ENCODE results near the gene CTCF. TPM values are rescaled to one million over a fixed set of nuclear protein-coding genes. Genes with fewer than 3 reads are reported as not detected.

CTCF gene
- total RNA-seq, 2 experiments from 2014 or later, result 43.8 to 46.4 TPM

GRCh38 chr16:67542464-67542863 lies 19.9 kb upstream of the CTCF start:
- ATAC-seq (ENCODE audit: poor library complexity) (peak; percentile 83), DNase-seq (peak; percentile 52 to 92 (median 68))
- Histone ChIP-seq H3K27me3 (ENCODE audit: control insufficient read depth in 1 of 2, insufficient read depth in 2 of 2, low read length in 2 of 2) (no peaks in the 10 kb centered on the region), H3K9me3 (ENCODE audit: control insufficient read depth in 1 of 2, insufficient read depth in 1 of 2, low read length in 2 of 2) (no peaks in the 10 kb centered on the region), H3K4me3 (ENCODE audit: low read length) (no peak overlapping the region), H3K4me1 (ENCODE audit: insufficient read depth, low read length) (peaks cover 47% of the 10 kb centered on the region), H3K36me3 (ENCODE audit: insufficient read depth, low read length) (peaks cover 43% of the 10 kb centered on the region), H3K27ac (ENCODE audit: low read depth in 1 of 2, low read length in 2 of 2) (peak overlapping the region in 1 of 2 donors; percentile 25)
- H3K4me1 Mint-ChIP-seq (ENCODE audit: low read depth), result peaks cover 43% of the 10 kb centered on the region
- H3K27me3 Mint-ChIP-seq, result no peaks in the 10 kb centered on the region
- H3K36me3 Mint-ChIP-seq (ENCODE audit: low read depth), result peaks cover 33% of the 10 kb centered on the region
- ChIA-PET CTCF (interaction anchor here (9.6 kb wide), 1 partner anchor 21 kb away, joined by 101 read pairs; no protein-coding TSS in a partner anchor), POLR2A (interaction anchor here (6.9 kb wide), 1 partner anchor 17 kb away, joined by 358 read pairs; the partner anchor contains the start of gene CTCF)
- peak overlapping the region; percentile 70 for H3K4me3 Mint-ChIP-seq
- TF ChIP-seq CTCF (IDR thresholded peaks at IDR 0.05), result no peak
- peak overlapping the region; percentile 79 for H3K27ac Mint-ChIP-seq
- intact Hi-C loops (cut with DNase I, micrococcal nuclease), result no loop called here
- H3K9me3 Mint-ChIP-seq, result no peaks in the 10 kb centered on the region

GRCh38 chr16:67543036-67543435 lies 19.3 kb upstream of the CTCF start:
- TF ChIP-seq CTCF (IDR thresholded peaks at IDR 0.05), result no peak
- H3K4me3 Mint-ChIP-seq, result peak overlapping the region; percentile 70
- CTCF ChIA-PET, result interaction anchor here (9.6 kb wide), 1 partner anchor 21 kb away, joined by 101 read pairs; no protein-coding TSS in a partner anchor
- Histone ChIP-seq H3K36me3 (ENCODE audit: insufficient read depth, low read length) (peaks cover 43% of the 10 kb centered on the region), H3K27ac (ENCODE audit: low read depth in 1 of 2, low read length in 2 of 2) (peak overlapping the region; percentile 22 to 25), H3K4me1 (ENCODE audit: insufficient read depth, low read length) (peaks cover 50% of the 10 kb centered on the region), H3K27me3 (ENCODE audit: control insufficient read depth in 1 of 2, insufficient read depth in 2 of 2, low read length in 2 of 2) (no peaks in the 10 kb centered on the region), H3K4me3 (ENCODE audit: low read length) (no peak overlapping the region), H3K9me3 (ENCODE audit: control insufficient read depth in 1 of 2, insufficient read depth in 1 of 2, low read length in 2 of 2) (no peaks in the 10 kb centered on the region)
- no peaks in the 10 kb centered on the region for H3K9me3 Mint-ChIP-seq
- peaks cover 33% of the 10 kb centered on the region for H3K36me3 Mint-ChIP-seq (ENCODE audit: low read depth)
- POLR2A ChIA-PET, result interaction anchor here (1.5 to 6.9 kb wide), 4 partner anchors 11 to 102 kb away, joined by 3 to 358 read pairs (median 6); partner anchors contain the start of genes CARMIL2 and CTCF
- intact Hi-C loops (cut with DNase I, micrococcal nuclease), result no loop called here
- peak overlapping the region; percentile 79 for H3K27ac Mint-ChIP-seq
- H3K27me3 Mint-ChIP-seq, result no peaks in the 10 kb centered on the region
- ATAC-seq (ENCODE audit: poor library complexity) (no peak), DNase-seq (peak in 1 of 14 experiments; percentile 35)
- H3K4me1 Mint-ChIP-seq (ENCODE audit: low read depth), result peaks cover 49% of the 10 kb centered on the region

GRCh38 chr16:67543582-67543981 lies 18.7 kb upstream of the CTCF start:
- peak in 1 of 14 experiments; percentile 27 for DNase-seq

More at GRCh38 chr16:67543582-67543981, 18.7 kb upstream of the CTCF start:
- peaks cover 43% of the 10 kb centered on the region for H3K36me3 ChIP-seq (ENCODE audit: insufficient read depth, low read length)
- no peak for TF ChIP-seq CTCF (IDR thresholded peaks at IDR 0.05)
- H3K4me1 ChIP-seq (ENCODE audit: insufficient read depth, low read length), result peaks cover 50% of the 10 kb centered on the region
- H3K36me3 Mint-ChIP-seq (ENCODE audit: low read depth), result peaks cover 33% of the 10 kb centered on the region
- intact Hi-C loops (cut with DNase I, micrococcal nuclease), result no loop called here
- H3K9me3 ChIP-seq (ENCODE audit: control insufficient read depth in 1 of 2, insufficient read depth in 1 of 2, low read length in 2 of 2), result no peaks in the 10 kb centered on the region
- ChIA-PET POLR2A (interaction anchor here (1.5 to 6.9 kb wide), 4 partner anchors 12 to 102 kb away, joined by 3 to 358 read pairs (median 6); partner anchors contain the start of genes CARMIL2 and CTCF), CTCF (interaction anchor here (9.6 kb wide), 1 partner anchor 22 kb away, joined by 101 read pairs; no protein-coding TSS in a partner anchor)
- H3K27ac ChIP-seq (ENCODE audit: low read depth in 1 of 2, low read length in 2 of 2), result no peak overlapping the region
- no peaks in the 10 kb centered on the region for H3K9me3 Mint-ChIP-seq
- H3K4me1 Mint-ChIP-seq (ENCODE audit: low read depth), result peaks cover 54% of the 10 kb centered on the region
- H3K27me3 Mint-ChIP-seq, result no peaks in the 10 kb centered on the region
- H3K27ac Mint-ChIP-seq, result peak overlapping the region; percentile 79
- no peaks in the 10 kb centered on the region for H3K27me3 ChIP-seq (ENCODE audit: control insufficient read depth in 1 of 2, insufficient read depth in 2 of 2, low read length in 2 of 2)
- no peak for ATAC-seq (ENCODE audit: poor library complexity)
- no peak overlapping the region for H3K4me3 ChIP-seq (ENCODE audit: low read length)
- no peak overlapping the region for H3K4me3 Mint-ChIP-seq

Measured in CD4-positive, alpha-beta T cell (primary cell).